Ishikawa (cell line): ENCODE results near the gene PRKN.

Source experiments
- CEBPB ChIP-seq: IDR thresholded peaks from 2 replicates; pipeline ENCODE4 v1.6.1; 2012
- CREB1 ChIP-seq: IDR thresholded peaks from 2 replicates; pipeline ENCODE4 v1.6.1; 2012; ENCODE audit warnings: low read depth
- EGR1 ChIP-seq: IDR thresholded peaks from 2 replicates; pipeline ENCODE4 v1.6.1; 2012
- EP300 ChIP-seq: IDR thresholded peaks from 2 replicates; pipeline ENCODE4 v1.6.1; 2012; ENCODE audit warnings: borderline replicate concordance
- FOXM1 ChIP-seq: IDR thresholded peaks from 2 replicates; pipeline ENCODE4 v1.6.1; 2012; ENCODE audit warnings: low read depth, borderline replicate concordance
- MAX ChIP-seq: IDR thresholded peaks from 2 replicates; pipeline ENCODE4 v1.6.1; 2012
- NFIC ChIP-seq: IDR thresholded peaks from 2 replicates; pipeline ENCODE4 v1.6.1; 2012
- RAD21 ChIP-seq: IDR thresholded peaks from 2 replicates; pipeline ENCODE4 v1.6.1; 2012; ENCODE audit warnings: low read depth
- REST ChIP-seq: IDR thresholded peaks from 2 replicates; pipeline ENCODE4 v1.6.1; 2012; ENCODE audit warnings: low read depth, mild to moderate bottlenecking
- TAF1 ChIP-seq: IDR thresholded peaks from 2 replicates; pipeline ENCODE4 v1.6.1; 2012; ENCODE audit warnings: low read depth, mild to moderate bottlenecking
- TCF12 ChIP-seq: IDR thresholded peaks from 2 replicates; pipeline ENCODE4 v1.6.1; 2012; ENCODE audit warnings: low read depth
- TEAD4 ChIP-seq: IDR thresholded peaks from 2 replicates; pipeline ENCODE4 v1.6.1; 2012
- USF1 ChIP-seq: IDR thresholded peaks from 2 replicates; pipeline ENCODE4 v1.6.1; 2012
- YY1 ChIP-seq: IDR thresholded peaks from 2 replicates; pipeline ENCODE4 v1.6.1; 2012; ENCODE audit warnings: low read depth
- ZBTB7A ChIP-seq: IDR thresholded peaks from 2 replicates; pipeline ENCODE4 v1.6.1; 2012; ENCODE audit warnings: low read depth

The PRKN gene

GRCh38 chr6:161843066-161843465 is 884.5 kb downstream of the PRKN start:
- TF ChIP-seq NFIC (no peak), REST (no peak), CEBPB (no peak)

GRCh38 chr6:161840380-161840779 is 887.2 kb downstream of the PRKN start:
- TF ChIP-seq REST (no peak), FOXM1 (no peak), YY1 (no peak), RAD21 (no peak), ZBTB7A (no peak), EP300 (no peak), MAX (no peak), USF1 (no peak), CREB1 (no peak), TCF12 (no peak), TAF1 (no peak), NFIC (no peak), CEBPB (no peak), TEAD4 (no peak), EGR1 (no peak)

GRCh38 chr6:161838306-161839035 is 889.1 kb downstream of the PRKN start:
- no peak for TF ChIP-seq MAX
- no peak for TF ChIP-seq NFIC
- TF ChIP-seq RAD21 = no peak
- no peak for TF ChIP-seq YY1
- no peak for TF ChIP-seq TCF12
- TF ChIP-seq REST = no peak
- TF ChIP-seq USF1 = no peak
- no peak for TF ChIP-seq FOXM1
- TF ChIP-seq EP300 = no peak
- TF ChIP-seq CEBPB = no peak
- TF ChIP-seq ZBTB7A = no peak
- no peak for TF ChIP-seq CREB1
- TF ChIP-seq EGR1 = no peak

GRCh38 chr6:161837854-161838253 is 889.7 kb downstream of the PRKN start:
- TF ChIP-seq ZBTB7A = no peak
- no peak for TF ChIP-seq CREB1
- no peak for TF ChIP-seq TEAD4
- no peak for TF ChIP-seq EP300
- no peak for TF ChIP-seq RAD21
- TF ChIP-seq TCF12 = no peak
- TF ChIP-seq EGR1 = no peak
- TF ChIP-seq NFIC = no peak
- TF ChIP-seq TAF1 = no peak
- no peak for TF ChIP-seq CEBPB
- TF ChIP-seq FOXM1 = no peak
- no peak for TF ChIP-seq MAX
- no peak for TF ChIP-seq YY1
- TF ChIP-seq USF1 = no peak
- TF ChIP-seq REST = no peak
